GM19193 (cell line): Measurements from ENCODE around the gene MOG.

Experiments
- POLR2A ChIP-seq: IDR thresholded peaks from 4 replicates; pipeline ENCODE4 v1.6.1; 2011; ENCODE audit not compliant: insufficient read depth, insufficient read length; ENCODE audit errors: extremely low read depth

The MOG gene

DNA sequence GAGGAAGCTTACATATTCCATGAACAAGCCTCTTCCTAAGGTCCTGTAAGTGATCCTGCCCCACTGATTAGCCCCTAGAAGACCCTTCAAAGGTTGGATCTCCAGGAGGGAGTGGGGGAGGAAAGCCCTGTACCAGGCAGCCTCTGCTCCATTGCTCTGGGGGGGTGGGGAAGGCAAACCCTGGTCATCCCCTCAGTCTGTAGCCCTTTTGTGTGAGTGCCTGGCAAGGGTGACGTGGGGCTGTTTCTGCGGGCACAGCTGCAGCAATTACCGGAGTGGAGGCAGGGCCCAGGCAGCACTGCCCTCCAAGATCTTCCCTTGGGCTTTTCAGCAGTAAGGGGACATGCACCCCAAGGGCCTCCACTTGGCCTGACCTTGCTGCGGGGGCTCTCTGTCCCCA is at the start of gene MOG:
Gene MOG, plus strand, starts transcription at position 295 of the 400 bp plus-strand sequence. CDS start 118 bp downstream, outside the sequence.
- TF ChIP-seq POLR2A = no peak

DNA sequence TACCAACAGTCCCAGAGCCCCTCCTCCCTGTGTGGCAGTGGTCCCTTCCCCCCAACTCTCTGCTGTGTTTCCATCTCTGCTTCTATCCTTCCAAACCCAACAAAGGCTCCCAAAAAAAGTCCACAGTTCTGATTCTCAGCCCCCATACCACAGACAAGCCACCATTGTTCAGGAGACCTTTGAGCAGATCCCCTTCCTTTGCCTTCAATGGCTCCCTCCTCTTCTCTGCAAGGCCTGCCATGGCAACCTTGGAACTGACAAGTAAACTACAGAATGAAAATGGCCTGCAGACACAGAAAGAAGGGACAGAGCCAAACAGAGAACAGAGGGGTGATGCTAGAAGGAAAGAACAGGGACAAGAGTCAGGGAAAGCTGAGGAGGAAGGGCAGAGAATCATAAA is 48.8 kb upstream of the MOG start:
- TF ChIP-seq POLR2A = no peak

DNA sequence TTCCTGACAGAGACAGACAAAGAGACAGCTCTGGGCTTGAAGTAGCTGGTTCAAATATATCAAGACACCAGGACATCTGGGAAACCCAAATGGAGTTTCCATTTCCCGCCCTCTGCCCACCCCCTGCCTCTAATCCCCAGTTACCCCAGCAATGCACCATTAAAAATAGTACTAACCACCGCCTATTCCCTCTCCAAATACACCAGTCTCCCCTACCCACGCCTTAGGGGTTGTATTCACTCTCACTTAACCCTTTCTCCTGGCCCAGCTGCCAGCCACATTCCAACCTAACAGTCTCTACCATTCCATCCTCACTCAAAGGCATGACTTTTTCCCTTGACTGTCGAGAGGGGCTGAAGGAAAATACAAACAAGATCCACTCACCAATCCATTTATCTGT is 46.4 kb upstream of the MOG start:
- TF ChIP-seq POLR2A = no peak

DNA sequence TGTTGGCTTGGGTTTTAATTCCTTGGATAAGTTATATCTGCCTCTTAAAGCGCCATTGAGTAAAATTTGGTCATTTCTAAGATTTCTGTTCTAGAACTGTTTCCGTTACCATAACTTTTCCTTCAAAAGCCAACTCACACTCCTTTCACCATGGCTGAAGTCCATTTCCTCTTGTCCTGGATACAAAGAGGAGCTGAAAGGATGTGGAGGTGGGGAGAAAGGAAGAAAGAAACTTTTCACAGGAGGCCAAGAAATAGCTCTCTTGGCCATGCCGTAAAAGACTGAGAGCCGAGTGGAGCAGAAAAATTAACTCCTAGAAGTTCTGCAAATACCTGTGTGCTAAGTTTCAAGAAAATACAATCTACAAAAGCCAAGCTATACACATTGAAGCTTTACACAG is 45.5 kb upstream of the MOG start:
- TF ChIP-seq POLR2A = no peak

DNA sequence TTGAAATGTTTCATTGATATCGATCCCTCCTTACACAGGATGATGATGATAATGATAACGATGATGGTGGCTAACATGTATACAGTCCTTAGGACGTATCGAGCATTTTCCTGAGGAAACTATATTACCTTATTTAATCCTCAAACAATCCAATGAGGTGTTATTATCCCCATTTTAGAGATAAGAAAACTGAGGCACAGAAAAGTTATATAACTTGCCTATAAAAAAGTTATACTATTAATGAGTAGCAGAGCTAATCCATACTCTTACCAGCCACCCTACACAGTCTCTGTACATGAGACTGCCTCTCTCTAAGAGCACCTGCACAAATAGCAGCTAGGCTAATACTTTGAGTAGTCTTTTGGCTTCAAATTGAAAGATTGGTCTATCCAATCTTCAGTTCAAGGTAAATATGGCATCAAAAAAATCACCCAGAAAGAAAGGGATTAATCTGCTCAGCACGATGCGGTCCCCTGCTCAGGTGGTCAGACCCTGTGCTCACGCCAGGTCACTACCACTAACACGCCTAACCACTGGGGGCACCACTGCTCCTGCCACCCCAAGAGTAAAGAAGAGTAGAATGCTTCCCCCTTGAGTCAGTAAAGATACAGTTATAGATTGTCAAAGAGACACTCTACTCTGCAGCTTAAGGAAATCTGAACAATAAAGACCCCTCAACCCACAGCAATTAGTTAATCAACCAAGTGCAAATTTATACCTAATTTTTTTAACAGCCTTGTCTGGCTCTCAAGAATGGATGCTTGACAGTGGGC is 38.9 kb upstream of the MOG start:
- no peak for TF ChIP-seq POLR2A

DNA sequence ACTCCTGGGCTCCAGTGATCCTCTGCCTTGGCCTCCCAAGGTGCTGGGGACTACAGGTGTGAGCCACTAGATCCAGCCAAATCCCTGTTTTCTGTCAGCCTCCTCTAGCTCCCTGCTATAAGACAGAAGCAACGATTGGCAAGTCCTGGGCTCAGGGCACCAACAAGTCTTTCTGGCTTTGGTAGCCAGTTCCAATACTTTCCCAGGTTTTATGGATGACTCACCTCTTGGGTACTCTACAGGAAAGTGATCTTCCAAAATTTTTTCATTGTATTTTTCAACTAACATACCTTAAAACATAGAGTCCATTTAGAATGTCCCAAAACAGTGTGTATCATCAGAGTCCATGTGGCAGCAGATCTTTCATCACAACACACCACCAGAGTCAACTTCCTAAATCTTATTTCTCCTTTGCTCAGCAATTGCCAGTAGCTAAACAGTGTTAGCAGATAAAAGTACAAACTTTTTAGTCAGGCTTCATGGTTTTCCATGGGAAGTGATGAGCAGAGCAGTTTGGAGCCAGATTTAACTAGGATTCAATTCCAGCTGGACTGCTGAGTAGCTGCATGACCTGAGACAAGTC is 37.2 kb upstream of the MOG start:
- no peak for TF ChIP-seq POLR2A

DNA sequence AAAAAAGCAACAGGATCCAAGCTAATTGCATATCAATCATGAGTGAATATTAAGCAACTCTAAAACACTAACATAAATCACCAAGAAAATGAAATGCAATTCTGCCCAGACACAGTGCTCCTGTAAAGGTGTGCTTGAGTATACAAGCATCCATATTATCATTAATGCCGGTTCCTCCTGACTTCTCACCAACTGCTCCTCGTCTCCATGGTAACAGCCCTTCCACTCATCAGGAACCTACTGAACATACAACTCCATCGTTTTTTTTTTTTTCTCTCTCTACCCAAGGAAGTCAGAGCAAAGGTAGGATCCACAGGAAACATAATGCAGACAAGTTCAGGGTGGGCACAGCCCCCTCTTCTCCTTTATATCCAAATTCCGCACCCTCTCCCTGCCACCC is 36.3 kb upstream of the MOG start:
- no peak for TF ChIP-seq POLR2A

DNA sequence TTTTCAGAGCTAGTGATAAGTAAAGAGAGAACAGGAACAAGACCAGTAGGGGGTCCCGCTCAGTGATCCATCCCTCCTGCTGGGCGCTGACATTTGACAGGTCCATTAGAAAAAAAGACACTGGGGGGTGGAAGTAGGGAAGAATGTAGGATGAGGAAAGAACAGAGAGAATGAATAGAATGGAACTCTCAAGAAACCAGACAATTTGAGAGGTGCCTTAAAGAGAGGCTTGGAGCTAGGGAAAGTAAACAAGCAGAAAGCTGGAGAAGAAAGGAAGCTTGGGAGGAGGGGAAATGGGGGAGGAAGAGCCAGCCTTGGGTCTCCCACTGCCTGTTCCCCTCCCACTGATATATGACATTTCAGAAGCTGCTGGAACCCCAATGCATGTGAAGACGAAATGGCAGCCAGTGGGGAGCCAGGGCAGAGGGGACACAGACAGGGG is 32.4 kb upstream of the MOG start:
- no peak for TF ChIP-seq POLR2A

DNA sequence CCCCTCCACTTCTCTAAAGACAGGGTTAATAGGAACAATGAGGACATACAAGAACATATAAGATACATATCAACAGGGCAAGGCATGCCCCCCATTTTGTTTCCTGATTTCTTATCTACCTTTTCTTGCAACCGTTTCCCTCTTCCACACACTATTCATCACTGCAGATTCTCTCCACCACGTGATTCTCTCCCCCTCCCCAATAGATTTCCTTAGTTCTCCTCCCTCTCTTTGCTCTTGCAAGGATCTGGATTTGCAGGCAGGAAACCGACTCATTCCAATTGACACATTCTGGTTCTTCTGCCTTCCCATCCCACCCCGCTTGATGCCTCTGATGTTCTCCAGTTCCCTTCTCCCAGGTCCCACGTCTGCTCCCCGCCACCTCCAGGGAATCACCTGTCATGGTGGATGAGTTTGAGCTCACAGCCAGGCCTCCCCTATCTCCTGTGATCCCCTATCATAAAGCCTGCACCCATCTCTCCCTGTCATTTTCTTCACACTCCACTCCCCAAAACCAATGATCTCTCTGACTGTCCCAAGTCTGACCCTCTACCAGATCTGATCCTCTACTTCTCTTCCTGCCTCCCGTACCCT is 31.5 kb upstream of the MOG start:
- no peak for TF ChIP-seq POLR2A

DNA sequence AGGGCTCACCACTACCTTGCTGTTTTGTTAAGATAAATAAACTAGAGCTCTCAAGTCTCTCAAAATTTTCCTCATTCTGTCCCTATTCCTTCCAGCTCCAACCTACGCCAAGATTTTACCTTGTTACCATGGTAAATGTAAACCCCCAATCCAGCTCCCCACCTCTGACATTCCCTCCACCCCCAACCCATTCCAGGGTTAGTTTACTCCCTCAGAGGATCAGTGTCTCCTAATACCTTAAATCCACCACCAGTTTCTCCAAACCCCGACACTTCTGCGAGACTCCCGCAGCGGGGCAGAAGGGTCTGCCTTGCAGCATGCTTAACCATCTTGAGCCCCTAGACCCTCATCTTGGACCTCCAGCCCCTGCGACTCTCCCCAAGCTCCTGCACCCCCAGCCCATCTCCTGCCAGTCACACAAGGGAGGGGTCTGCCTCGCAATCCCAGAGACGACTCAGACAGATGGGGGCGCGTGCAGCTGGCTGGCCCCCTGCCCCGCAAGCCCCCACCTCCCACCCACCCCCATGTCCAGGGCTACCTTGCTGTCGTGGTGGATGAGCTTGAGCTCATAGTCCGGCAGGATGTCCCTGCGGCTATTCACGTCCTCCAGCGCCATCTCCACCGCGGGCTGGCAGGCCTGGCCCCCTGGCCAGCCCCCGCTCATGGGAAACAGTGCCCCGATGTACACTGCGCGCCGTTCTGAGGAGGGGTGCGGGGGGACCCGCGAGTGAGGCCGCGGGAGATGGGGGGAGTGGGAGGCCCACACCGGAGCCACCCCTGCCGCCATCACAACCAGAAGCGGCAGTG is 29.7 kb upstream of the MOG start:
- no peak for TF ChIP-seq POLR2A

DNA sequence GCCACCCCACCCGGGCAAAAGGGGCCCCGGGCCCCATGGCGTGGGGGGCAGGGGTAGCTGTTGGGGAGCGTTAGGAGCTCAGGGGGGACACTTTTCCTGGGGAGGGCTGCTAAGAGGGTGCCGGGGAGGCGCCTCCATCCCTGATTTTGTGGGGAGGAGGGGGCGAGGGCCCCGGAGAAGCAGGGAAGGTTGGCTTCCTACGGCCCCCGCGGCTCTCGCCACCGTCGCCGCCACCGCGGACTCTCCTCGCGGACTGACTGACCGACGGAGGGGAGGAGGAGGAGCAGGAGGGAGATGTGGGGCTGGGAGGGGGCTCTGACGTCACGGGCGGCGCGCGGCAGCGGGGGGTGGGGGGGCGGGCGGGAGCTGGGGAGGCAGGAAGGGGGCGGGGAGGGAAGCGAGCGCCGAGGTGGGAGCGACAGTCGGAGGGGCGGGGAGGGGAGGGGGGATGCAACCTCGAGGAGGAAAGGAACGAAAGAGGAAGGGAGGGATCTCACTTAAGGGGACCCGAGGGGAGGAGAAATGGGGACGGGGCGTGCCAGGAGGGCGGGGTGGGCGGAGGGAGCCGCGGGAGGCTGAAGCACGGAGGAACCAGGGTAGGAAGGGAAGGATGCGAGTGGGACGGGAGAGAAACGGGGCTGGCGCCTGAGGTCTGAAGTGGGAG is 29.0 kb upstream of the MOG start:
- TF ChIP-seq POLR2A = no peak

DNA sequence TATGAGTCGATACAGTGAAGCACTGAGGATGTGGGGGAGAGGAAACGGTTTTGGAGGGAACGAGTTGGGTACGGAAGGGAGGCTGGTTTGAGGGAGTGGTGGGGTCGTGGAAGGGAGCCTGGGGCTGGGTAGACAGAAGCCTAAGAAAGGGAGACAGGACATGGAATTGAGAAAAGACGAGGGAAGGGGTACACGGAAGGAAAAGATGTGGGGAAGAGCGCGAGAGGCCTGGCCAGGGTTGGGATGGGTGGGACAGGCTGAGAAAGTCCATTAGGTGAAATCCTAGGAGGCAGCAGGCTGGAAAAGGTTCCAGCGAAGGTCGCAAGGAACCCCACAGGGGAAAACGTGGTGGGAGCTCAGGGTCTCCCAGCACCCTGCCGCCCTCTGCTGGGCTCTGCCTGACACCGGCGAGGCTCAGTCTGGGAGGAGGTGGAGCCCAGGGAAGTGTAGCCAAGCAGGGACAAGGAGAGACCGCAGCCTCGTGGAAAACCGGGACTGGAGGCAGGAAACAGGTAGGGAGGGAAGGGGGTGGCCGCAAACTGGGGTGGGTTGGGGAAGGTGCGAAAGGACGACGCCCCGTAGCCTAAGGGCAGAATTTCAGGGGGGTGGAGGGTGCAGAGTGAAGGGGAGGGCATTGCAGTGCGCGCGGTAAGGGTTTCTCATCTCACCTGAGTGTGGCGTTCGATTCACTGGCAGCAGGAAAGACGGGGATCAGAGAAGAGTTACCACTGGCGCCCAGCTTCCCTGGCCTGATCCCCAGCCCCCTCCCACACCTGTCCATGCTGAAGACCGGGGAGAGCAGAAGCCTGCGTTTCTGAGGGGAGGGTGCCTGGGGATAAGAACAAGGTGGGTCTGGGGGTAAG is 28.2 kb upstream of the MOG start:
- TF ChIP-seq POLR2A = no peak

DNA sequence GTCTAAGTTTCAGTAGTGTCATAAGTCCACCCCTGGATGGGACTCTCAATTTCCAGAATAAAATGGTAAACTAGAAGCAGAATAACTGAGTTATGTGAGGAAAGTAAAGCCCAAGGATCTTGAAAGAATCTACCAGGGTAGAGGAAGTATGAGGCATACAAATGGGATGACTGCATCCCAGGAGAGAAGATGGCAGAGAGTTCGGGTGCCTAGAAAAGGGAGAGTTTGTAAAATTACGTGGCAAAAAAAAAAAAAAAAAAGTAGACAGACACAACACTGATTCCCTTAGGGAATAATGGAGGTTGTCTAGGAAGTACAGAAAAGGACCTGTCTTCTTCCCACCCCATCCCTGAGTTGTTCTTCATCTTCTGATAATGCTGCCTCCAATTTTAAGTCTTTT is 27.3 kb upstream of the MOG start:
- TF ChIP-seq POLR2A = no peak

DNA sequence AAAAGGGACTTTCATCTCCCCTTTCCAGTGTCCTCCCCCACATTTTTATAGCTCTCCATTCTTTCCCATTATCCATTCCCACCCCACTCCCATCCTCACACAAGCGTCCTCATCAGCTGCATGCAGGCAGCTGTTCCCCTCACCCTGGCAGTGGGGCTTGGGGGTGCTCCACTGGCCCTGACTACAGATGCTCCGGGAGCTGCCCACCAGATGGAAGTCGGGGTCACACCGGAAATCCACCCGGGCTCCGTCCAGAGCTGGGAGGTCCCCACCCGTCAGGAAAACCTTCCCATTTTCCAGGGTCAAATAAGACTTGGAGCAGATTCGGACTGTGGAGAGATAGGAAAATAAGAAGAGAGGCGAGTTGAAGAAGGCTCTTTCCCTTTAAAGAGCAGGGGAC is 26.6 kb upstream of the MOG start:
- no peak for TF ChIP-seq POLR2A
